ENCODE results near the gene STAG2.
"Not testable (repeated sequence)": the region's sequence is repeated elsewhere in the genome, so short reads cannot be mapped to it uniquely, and the experiment has no call there.

Gene STAG2

GRCh38 chrX:124026529-124026928, 65.0 kb downstream of the STAG2 start:
- DNase-seq (ENCODE audit: extremely low spot score, insufficient read length, low read depth) = no peak
- FAIRE-seq = no peak

GRCh38 chrX:124028182-124028581, 66.7 kb downstream of the STAG2 start:
- DNase-seq (ENCODE audit: extremely low spot score, insufficient read length, low read depth) = no peak
- no peak for FAIRE-seq

GRCh38 chrX:124030520-124030919, 69.0 kb downstream of the STAG2 start:
- no peak for DNase-seq (ENCODE audit: extremely low spot score, insufficient read length, low read depth)
- FAIRE-seq = peak; percentile 76

GRCh38 chrX:124033821-124034220, 72.3 kb downstream of the STAG2 start:
- no peak for FAIRE-seq
- DNase-seq (ENCODE audit: extremely low spot score, insufficient read length, low read depth) = no peak

- DNase-seq (ENCODE audit: extremely low spot score, insufficient read length, low read depth) (no peak), FAIRE-seq (no peak)
Measured at GRCh38 chrX:124035657-124036056, 74.2 kb downstream of the STAG2 start.

GRCh38 chrX:124042042-124042441, 80.5 kb downstream of the STAG2 start:
- DNase-seq (ENCODE audit: extremely low spot score, insufficient read length, low read depth) (no peak), FAIRE-seq (no peak)

- FAIRE-seq (no peak), DNase-seq (ENCODE audit: extremely low spot score, insufficient read length, low read depth) (no peak)
Measured at GRCh38 chrX:124045109-124045508, 83.6 kb downstream of the STAG2 start.

GRCh38 chrX:124084417-124084816, 122.9 kb downstream of the STAG2 start:
- not testable (repeated sequence) for FAIRE-seq; DNase-seq (ENCODE audit: extremely low spot score, insufficient read length, low read depth)

GRCh38 chrX:124085063-124085462, 123.6 kb downstream of the STAG2 start:
- DNase-seq (ENCODE audit: extremely low spot score, insufficient read length, low read depth) (no peak), FAIRE-seq (peak; percentile 21)

- no peak for FAIRE-seq
Measured at GRCh38 chrX:124086411-124086810, 124.9 kb downstream of the STAG2 start.

GRCh38 chrX:124087000-124087746, 125.7 kb downstream of the STAG2 start:
- no peak for DNase-seq (ENCODE audit: extremely low spot score, insufficient read length, low read depth)
- no peak for FAIRE-seq

More at GRCh38 chrX:124086411-124086810, 124.9 kb downstream of the STAG2 start:
- no peak for DNase-seq (ENCODE audit: extremely low spot score, insufficient read length, low read depth)

- no peak for FAIRE-seq
Measured at GRCh38 chrX:124093222-124093621, 131.7 kb downstream of the STAG2 start.

GRCh38 chrX:124097116-124097515, 135.6 kb downstream of the STAG2 start:
- DNase-seq (ENCODE audit: extremely low spot score, insufficient read length, low read depth) (no peak), FAIRE-seq (no peak)

More at GRCh38 chrX:124093222-124093621, 131.7 kb downstream of the STAG2 start:
- no peak for DNase-seq (ENCODE audit: extremely low spot score, insufficient read length, low read depth)

- DNase-seq (ENCODE audit: extremely low spot score, insufficient read length, low read depth) (no peak), FAIRE-seq (no peak)
Measured at GRCh38 chrX:124098089-124098488, 136.6 kb downstream of the STAG2 start.

GRCh38 chrX:124103966-124104365, 142.5 kb downstream of the STAG2 start:
- DNase-seq (ENCODE audit: extremely low spot score, insufficient read length, low read depth) (no peak), FAIRE-seq (no peak)

GRCh38 chrX:124104512-124104911, 143.0 kb downstream of the STAG2 start:
- DNase-seq (ENCODE audit: extremely low spot score, insufficient read length, low read depth); FAIRE-seq: not testable (repeated sequence)

- FAIRE-seq = no peak
- no peak for DNase-seq (ENCODE audit: extremely low spot score, insufficient read length, low read depth)
Measured at GRCh38 chrX:124113621-124114600, 152.4 kb downstream of the STAG2 start.

- DNase-seq (ENCODE audit: extremely low spot score, insufficient read length, low read depth) (no peak), FAIRE-seq (no peak)
Measured at GRCh38 chrX:124117325-124117724, 155.8 kb downstream of the STAG2 start.

- DNase-seq (ENCODE audit: extremely low spot score, insufficient read length, low read depth) (no peak), FAIRE-seq (no peak)
Measured at GRCh38 chrX:124125471-124125870, 164.0 kb downstream of the STAG2 start.

- DNase-seq (ENCODE audit: extremely low spot score, insufficient read length, low read depth) (no peak), FAIRE-seq (no peak)
Measured at GRCh38 chrX:124127496-124127895, 166.0 kb downstream of the STAG2 start.

- not testable (repeated sequence) for FAIRE-seq; DNase-seq (ENCODE audit: extremely low spot score, insufficient read length, low read depth)
Measured at GRCh38 chrX:124132437-124132836, 170.9 kb downstream of the STAG2 start.
